Loucy (cell line): Measurements from ENCODE around the gene RCAN3.
"Not testable (repeated sequence)": the region's sequence is repeated elsewhere in the genome, so short reads cannot be mapped to it uniquely, and the experiment has no call there.

Experiments
- H2AFZ ChIP-seq: fragments of 200-600 bp; sonication (generic); 2 replicates; pipeline ENCODE4 v1.6.0; 2016; ENCODE audit warnings: antibody characterized with exemption, mild to moderate bottlenecking, low read length, moderate library complexity
- H3F3A ChIP-seq: fragments of 200-600 bp; 2 replicates; pipeline ENCODE4 v1.6.0; 2016; ENCODE audit warnings: antibody characterized with exemption, low read depth, mild to moderate bottlenecking
- H3K27me3 ChIP-seq: fragments of 200-600 bp; sonication (generic); 2 replicates; pipeline ENCODE4 v1.6.1; 2014; ENCODE audit warnings: low read length, mild to moderate bottlenecking; ENCODE audit not compliant: insufficient read depth, poor library complexity, severe bottlenecking
- H3K36me3 ChIP-seq: fragments of 200-600 bp; sonication (generic); 2 replicates; pipeline ENCODE4 v1.6.1; 2016; ENCODE audit warnings: low read length; ENCODE audit not compliant: insufficient read depth
- H3K4me1 ChIP-seq: fragments of 200-600 bp; sonication (generic); 2 replicates; pipeline ENCODE4 v1.5.1; 2014; ENCODE audit warnings: low read length, mild to moderate bottlenecking; ENCODE audit not compliant: insufficient read depth, poor library complexity, severe bottlenecking
- H3K4me2 ChIP-seq: fragments of 200-600 bp; sonication (generic); 2 replicates; pipeline ENCODE4 v1.6.0; 2014; ENCODE audit warnings: antibody characterized with exemption, low read length, low read depth, mild to moderate bottlenecking; ENCODE audit not compliant: poor library complexity, severe bottlenecking
- H3K4me3 ChIP-seq: fragments of 200-600 bp; sonication (generic); 2 replicates; pipeline ENCODE4 v1.5.1; 2014; ENCODE audit warnings: low read length, mild to moderate bottlenecking, mixed read lengths; ENCODE audit not compliant: poor library complexity, severe bottlenecking
- H3K79me2 ChIP-seq: fragments of 200-600 bp; sonication (generic); 2 replicates; pipeline ENCODE4 v1.6.1; 2014; ENCODE audit warnings: low read length; ENCODE audit not compliant: insufficient read depth
- H3K9ac ChIP-seq: fragments of 200-600 bp; sonication (generic); 2 replicates; pipeline ENCODE4 v1.6.0; 2014; ENCODE audit warnings: mild to moderate bottlenecking, low read depth, low read length, moderate library complexity; ENCODE audit not compliant: poor library complexity, severe bottlenecking
- H3K9me2 ChIP-seq: fragments of 200-600 bp; sonication (generic); replicated peaks from 2 replicates; pipeline ENCODE4 v1.6.1; 2016; ENCODE audit warnings: low read depth, low read length, mixed read lengths
- H3K9me3 ChIP-seq: fragments of 200-600 bp; sonication (generic); 2 replicates; pipeline ENCODE4 v1.6.1; 2014; ENCODE audit warnings: mild to moderate bottlenecking, antibody characterized with exemption, low read length, low read depth; ENCODE audit not compliant: insufficient read depth
- H4K20me1 ChIP-seq: fragments of 200-600 bp; sonication (generic); 2 replicates; pipeline ENCODE4 v1.6.0; 2014; ENCODE audit warnings: antibody characterized with exemption, low read length, mild to moderate bottlenecking; ENCODE audit not compliant: insufficient read depth, poor library complexity, severe bottlenecking
- CTCF ChIP-seq: fragments of 200-600 bp; sonication (generic); conservative IDR thresholded peaks from 2 replicates; pipeline ENCODE4 v1.5.1; 2014; ENCODE audit warnings: mild to moderate bottlenecking, antibody characterized with exemption, low read length
- EZH2phosphoT487 ChIP-seq: fragments of 200-600 bp; IDR thresholded peaks from 2 replicates; pipeline ENCODE4 v1.6.1; 2018; ENCODE audit warnings: antibody characterized with exemption, mild to moderate bottlenecking, moderate library complexity, borderline replicate concordance

RCAN3 gene

GRCh38 chr1:24487455-24487854 lies 15.2 kb upstream of the RCAN3 start:
- Histone ChIP-seq H3K79me2 (no peaks in the 10 kb centered on the region), H3K36me3 (no peaks in the 10 kb centered on the region), H2AFZ (no peak overlapping the region), H3K9me3 (no peaks in the 10 kb centered on the region), H3F3A (peaks cover 7% of the 10 kb centered on the region; the same call in 1 of the 2 replicates), H3K9ac (peak overlapping the region; percentile 67), H3K4me1 (peaks cover 47% of the 10 kb centered on the region), H3K9me2 (no peaks in the 10 kb centered on the region), H3K27me3 (no peaks in the 10 kb centered on the region), H3K4me3 (no peak overlapping the region), H3K4me2 (peak overlapping the region; percentile 74), H4K20me1 (no peaks in the 10 kb centered on the region)
- TF ChIP-seq EZH2phosphoT487 (no peak), CTCF (no peak)

- not testable (repeated sequence) for H3K9me3 ChIP-seq, H3K4me3 ChIP-seq, H3K79me2 ChIP-seq, H3K4me2 ChIP-seq, H3K9me2 ChIP-seq, H3K27me3 ChIP-seq, H3F3A ChIP-seq, H4K20me1 ChIP-seq, H3K9ac ChIP-seq, H2AFZ ChIP-seq, H3K36me3 ChIP-seq
- peaks cover 40% of the 10 kb centered on the region for H3K4me1 ChIP-seq
These were observed 14.5 kb upstream of the RCAN3 start for GRCh38 chr1:24488159-24488558.

- peaks cover 27% of the 10 kb centered on the region for H3K4me1 ChIP-seq
- no peaks in the 10 kb centered on the region for H3K79me2 ChIP-seq
- H3K36me3 ChIP-seq = no peaks in the 10 kb centered on the region
- H2AFZ ChIP-seq = no peak overlapping the region
- H3K9ac ChIP-seq = no peak overlapping the region
- H4K20me1 ChIP-seq = no peaks in the 10 kb centered on the region
- peaks cover 7% of the 10 kb centered on the region; the same call in 1 of the 2 replicates for H3F3A ChIP-seq
- no peaks in the 10 kb centered on the region for H3K9me3 ChIP-seq
- no peak for TF ChIP-seq CTCF
- TF ChIP-seq EZH2phosphoT487 = no peak
- H3K4me2 ChIP-seq = no peak overlapping the region
- no peaks in the 10 kb centered on the region for H3K9me2 ChIP-seq
- H3K4me3 ChIP-seq = no peak overlapping the region
- H3K27me3 ChIP-seq = no peaks in the 10 kb centered on the region
These were observed 13.0 kb upstream of the RCAN3 start for GRCh38 chr1:24489674-24490073.

GRCh38 chr1:24490101-24490781 lies 12.4 kb upstream of the RCAN3 start:
- no peak overlapping the region for H3K4me2 ChIP-seq
- TF ChIP-seq EZH2phosphoT487 (no peak), CTCF (no peak)
- H3K79me2 ChIP-seq = no peaks in the 10 kb centered on the region
- H3F3A ChIP-seq = peaks cover 7% of the 10 kb centered on the region; the same call in 1 of the 2 replicates
- peaks cover 22% of the 10 kb centered on the region for H3K4me1 ChIP-seq
- H2AFZ ChIP-seq = no peak overlapping the region
- H3K9me2 ChIP-seq = no peaks in the 10 kb centered on the region
- no peak overlapping the region for H3K9ac ChIP-seq
- no peaks in the 10 kb centered on the region for H3K36me3 ChIP-seq
- no peaks in the 10 kb centered on the region for H3K27me3 ChIP-seq
- no peak overlapping the region for H3K4me3 ChIP-seq
- H4K20me1 ChIP-seq = no peaks in the 10 kb centered on the region
- no peaks in the 10 kb centered on the region for H3K9me3 ChIP-seq
